Measurements from ENCODE around the gene AQP1. TPM values are rescaled to one million over a fixed set of nuclear protein-coding genes. Genes with fewer than 3 reads are reported as not detected.

Gene AQP1
- total RNA-seq, 2 experiments from 2014 or later: 0.23 TPM; not detected in 1

DNA sequence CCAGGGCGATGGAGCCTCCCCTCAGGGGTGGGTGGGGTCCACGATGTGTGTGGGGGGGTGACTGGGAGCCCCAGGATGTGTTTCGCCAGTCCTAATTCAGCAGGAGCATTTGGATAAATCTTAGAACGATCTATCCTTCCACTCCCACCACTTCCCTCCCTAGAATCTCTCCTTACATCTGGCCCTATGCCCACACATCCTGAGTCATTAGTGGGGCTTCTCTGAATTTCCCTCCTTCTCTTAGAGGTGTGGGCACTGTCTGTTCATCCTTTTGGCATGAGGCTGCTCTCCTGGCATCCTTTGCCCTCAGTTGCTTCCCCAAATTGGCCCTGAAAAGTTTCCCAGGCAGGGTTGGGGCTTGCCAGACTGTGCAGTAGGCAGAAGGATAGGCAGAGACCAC is 53.7 kb downstream of the AQP1 start:
- ATAC-seq (no peak), DNase-seq (no peak)
- ChIA-PET POLR2A (no interaction called here), CTCF (interaction anchor here (1.1 to 3.3 kb wide), 2 partner anchors 18 to 64 kb away, joined by 4 to 13 read pairs; no protein-coding TSS in a partner anchor)
- Mint-ChIP-seq H3K4me3 (no peak overlapping the region), H3K4me1 (ENCODE audit: low read depth) (peaks cover 2% of the 10 kb centered on the region), H3K27me3 (ENCODE audit: low read depth) (peaks cover 7% of the 10 kb centered on the region), H3K27ac (no peak overlapping the region), H3K36me3 (ENCODE audit: low read depth) (no peaks in the 10 kb centered on the region), H3K9me3 (ENCODE audit: insufficient read depth) (no peaks in the 10 kb centered on the region)

- CTCF ChIA-PET: interaction anchor here (1.1 to 3.3 kb wide), 2 partner anchors 18 to 63 kb away, joined by 4 to 13 read pairs; no protein-coding TSS in a partner anchor
- Mint-ChIP-seq H3K4me3 (no peak overlapping the region), H3K4me1 (ENCODE audit: low read depth) (peaks cover 2% of the 10 kb centered on the region), H3K9me3 (ENCODE audit: insufficient read depth) (no peaks in the 10 kb centered on the region), H3K27me3 (ENCODE audit: low read depth) (peaks cover 7% of the 10 kb centered on the region), H3K27ac (no peak overlapping the region), H3K36me3 (ENCODE audit: low read depth) (no peaks in the 10 kb centered on the region)
- POLR2A ChIA-PET: no interaction called here
- ATAC-seq: no peak
- no peak for DNase-seq
Measured at GRCh38 chr7:30965883-30966282, 54.2 kb downstream of the AQP1 start.

DNA sequence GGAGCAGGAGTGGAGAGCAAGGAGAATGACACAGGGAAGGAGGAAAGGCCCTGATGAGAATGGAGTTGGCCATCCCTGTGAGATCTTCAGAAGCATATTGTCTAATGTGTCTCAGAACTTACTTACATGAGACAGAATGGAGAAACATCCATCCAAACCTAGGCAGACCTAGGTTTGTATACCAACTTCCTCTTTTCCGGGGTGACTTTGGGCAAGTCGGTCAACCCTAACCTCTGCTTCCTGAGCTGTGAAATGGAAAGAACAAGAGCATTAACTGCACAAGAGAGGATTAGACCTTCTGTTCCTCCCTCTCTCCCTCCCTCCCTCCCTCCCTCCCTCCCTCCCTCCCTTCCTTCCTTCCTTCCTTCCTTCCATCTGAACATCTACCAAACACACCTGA is 56.6 kb downstream of the AQP1 start:
- ChIA-PET CTCF (interaction anchor here (1.6 to 3.3 kb wide), 3 partner anchors 15 to 29 kb away, joined by 5 to 13 read pairs (median 7); no protein-coding TSS in a partner anchor), POLR2A (no interaction called here)
- DNase-seq: no peak
- Mint-ChIP-seq H3K36me3 (ENCODE audit: low read depth) (no peaks in the 10 kb centered on the region), H3K27me3 (ENCODE audit: low read depth) (peaks cover 18% of the 10 kb centered on the region), H3K4me1 (ENCODE audit: low read depth) (peaks cover 2% of the 10 kb centered on the region), H3K4me3 (no peak overlapping the region), H3K9me3 (ENCODE audit: insufficient read depth) (no peaks in the 10 kb centered on the region), H3K27ac (no peak overlapping the region)
- ATAC-seq: no peak

GRCh38 chr7:30968747-30969603 is 57.3 kb downstream of the AQP1 start:
- Mint-ChIP-seq H3K27me3 (ENCODE audit: low read depth) (peaks cover 18% of the 10 kb centered on the region), H3K36me3 (ENCODE audit: low read depth) (no peaks in the 10 kb centered on the region), H3K4me3 (no peak overlapping the region), H3K27ac (no peak overlapping the region), H3K4me1 (ENCODE audit: low read depth) (peaks cover 2% of the 10 kb centered on the region), H3K9me3 (ENCODE audit: insufficient read depth) (no peaks in the 10 kb centered on the region)
- DNase-seq: no peak
- ATAC-seq: no peak
- ChIA-PET CTCF (interaction anchor here (1.6 to 3.3 kb wide), 2 partner anchors 14 to 30 kb away, joined by 5 to 13 read pairs; no protein-coding TSS in a partner anchor), POLR2A (no interaction called here)

DNA sequence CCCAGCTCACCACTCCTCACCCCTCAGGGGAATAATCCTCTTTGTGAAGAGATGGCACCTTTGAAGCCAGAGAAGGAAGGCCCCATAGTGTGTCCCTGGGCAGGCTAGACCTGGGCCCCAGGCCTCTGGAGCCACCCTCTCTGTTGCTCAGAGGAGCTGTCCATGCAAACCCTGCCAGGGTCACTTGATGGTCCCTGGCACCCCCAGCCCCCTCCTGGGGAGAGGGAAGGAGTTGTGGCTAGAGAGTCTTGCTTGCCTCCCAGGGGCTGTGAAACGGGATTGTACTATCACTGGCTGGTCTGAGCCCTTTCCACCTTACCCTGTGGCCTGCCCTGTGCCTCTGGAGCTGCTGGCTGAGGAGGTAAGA is 57.9 kb downstream of the AQP1 start:
- H3K9me3 Mint-ChIP-seq (ENCODE audit: insufficient read depth): no peaks in the 10 kb centered on the region
- CTCF ChIA-PET: interaction anchor here (1.6 to 1.7 kb wide), 2 partner anchors 14 to 31 kb away, joined by 5 read pairs; no protein-coding TSS in a partner anchor
- no peak for ATAC-seq
- no peak for DNase-seq
- H3K4me3 Mint-ChIP-seq: no peak overlapping the region
- H3K27me3 Mint-ChIP-seq (ENCODE audit: low read depth): peaks cover 18% of the 10 kb centered on the region
- H3K36me3 Mint-ChIP-seq (ENCODE audit: low read depth): no peaks in the 10 kb centered on the region
- H3K4me1 Mint-ChIP-seq (ENCODE audit: low read depth): peaks cover 4% of the 10 kb centered on the region
- POLR2A ChIA-PET: no interaction called here
- H3K27ac Mint-ChIP-seq: no peak overlapping the region

GRCh38 chr7:30970074-30970473 is 58.4 kb downstream of the AQP1 start:
- Mint-ChIP-seq H3K36me3 (ENCODE audit: low read depth) (no peaks in the 10 kb centered on the region), H3K27ac (no peak overlapping the region), H3K27me3 (ENCODE audit: low read depth) (peaks cover 18% of the 10 kb centered on the region), H3K4me1 (ENCODE audit: low read depth) (peaks cover 7% of the 10 kb centered on the region), H3K4me3 (no peak overlapping the region), H3K9me3 (ENCODE audit: insufficient read depth) (no peaks in the 10 kb centered on the region)
- no peak for ATAC-seq
- POLR2A ChIA-PET: no interaction called here
- CTCF ChIA-PET: interaction anchor here (1.4 to 1.7 kb wide), 3 partner anchors 14 to 165 kb away, joined by 3 to 5 read pairs (median 5); no protein-coding TSS in a partner anchor
- DNase-seq: no peak

GRCh38 chr7:30970594-30971094 is 59.0 kb downstream of the AQP1 start:
- CTCF ChIA-PET: interaction anchor here (1.1 to 6.5 kb wide), 4 partner anchors 13 to 173 kb away, joined by 3 to 54 read pairs (median 4); no protein-coding TSS in a partner anchor
- POLR2A ChIA-PET: no interaction called here
- H3K27me3 Mint-ChIP-seq (ENCODE audit: low read depth): peaks cover 18% of the 10 kb centered on the region
- ATAC-seq (no peak), DNase-seq (no peak)
- peaks cover 7% of the 10 kb centered on the region for H3K4me1 Mint-ChIP-seq (ENCODE audit: low read depth)
- H3K9me3 Mint-ChIP-seq (ENCODE audit: insufficient read depth): no peaks in the 10 kb centered on the region
- no peaks in the 10 kb centered on the region for H3K36me3 Mint-ChIP-seq (ENCODE audit: low read depth)
- H3K4me3 Mint-ChIP-seq: no peak overlapping the region
- no peak overlapping the region for H3K27ac Mint-ChIP-seq

DNA sequence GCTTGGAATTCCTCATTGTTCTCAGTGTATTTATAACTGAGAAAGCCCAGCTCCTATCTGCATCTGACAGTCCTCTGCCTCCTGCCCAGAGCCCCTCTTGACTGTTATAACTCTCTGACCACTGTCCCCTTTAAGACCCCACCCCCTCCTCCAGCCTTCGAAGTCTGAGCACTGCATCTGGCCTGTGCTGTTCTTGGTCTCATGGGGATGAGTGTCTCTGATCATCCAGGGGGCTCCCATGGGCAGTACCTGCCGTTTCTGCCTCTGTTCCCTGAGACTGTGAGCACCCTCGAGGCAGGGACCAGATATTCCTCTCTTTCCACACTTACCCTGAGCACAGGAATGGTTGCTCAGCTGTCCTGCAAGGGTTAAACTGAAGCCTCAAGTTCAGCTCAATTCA is 59.8 kb downstream of the AQP1 start:
- H3K4me1 Mint-ChIP-seq (ENCODE audit: low read depth): peaks cover 7% of the 10 kb centered on the region
- H3K4me3 Mint-ChIP-seq: no peak overlapping the region
- POLR2A ChIA-PET: no interaction called here
- ATAC-seq: no peak
- DNase-seq: peak; percentile 12
- no peaks in the 10 kb centered on the region for H3K9me3 Mint-ChIP-seq (ENCODE audit: insufficient read depth)
- peaks cover 18% of the 10 kb centered on the region for H3K27me3 Mint-ChIP-seq (ENCODE audit: low read depth)
- H3K36me3 Mint-ChIP-seq (ENCODE audit: low read depth): no peaks in the 10 kb centered on the region
- CTCF ChIA-PET: interaction anchor here (1.1 to 6.5 kb wide), 4 partner anchors 12 to 174 kb away, joined by 3 to 54 read pairs (median 4); no protein-coding TSS in a partner anchor
- H3K27ac Mint-ChIP-seq: no peak overlapping the region

DNA sequence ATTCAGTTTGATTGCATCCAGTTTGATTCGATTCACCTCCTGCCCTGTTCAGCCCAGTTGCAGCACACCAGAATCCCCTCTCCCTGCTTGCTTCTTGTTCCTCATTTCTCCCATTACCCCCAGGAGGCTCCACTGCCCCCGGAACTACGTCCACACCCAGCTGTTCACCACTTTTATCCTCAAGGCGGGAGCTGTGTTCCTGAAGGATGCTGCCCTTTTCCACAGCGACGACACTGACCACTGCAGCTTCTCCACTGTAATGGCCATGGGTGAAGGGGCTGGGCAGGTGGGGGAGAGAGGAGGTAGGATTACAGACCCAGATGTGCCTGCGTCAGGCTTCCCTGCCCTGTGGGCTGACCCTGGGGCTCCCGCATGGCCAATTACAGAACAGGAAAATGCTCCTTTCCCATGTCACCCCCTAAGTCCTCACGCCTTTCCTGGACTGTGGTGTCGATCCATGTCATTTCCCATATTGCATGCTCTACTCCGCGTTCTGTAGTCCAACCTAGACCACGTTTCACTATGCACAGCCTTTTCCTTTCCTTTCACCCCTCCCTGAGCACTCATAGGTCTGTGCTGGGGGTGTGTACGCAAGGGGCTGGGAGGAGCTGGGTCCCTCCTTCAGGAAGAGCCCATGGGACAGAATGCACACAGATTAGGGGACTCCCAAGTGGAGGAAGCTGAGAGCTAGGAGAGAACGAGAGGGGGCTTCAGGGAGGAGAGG is 60.3 kb downstream of the AQP1 start:
- no peak overlapping the region for H3K4me3 Mint-ChIP-seq
- peak; percentile 8 for DNase-seq
- CTCF ChIA-PET: interaction anchor here (0.9 to 6.5 kb wide), 3 partner anchors 12 to 174 kb away, joined by 3 to 54 read pairs (median 6); no protein-coding TSS in a partner anchor
- ATAC-seq: no peak
- peaks cover 7% of the 10 kb centered on the region for H3K4me1 Mint-ChIP-seq (ENCODE audit: low read depth)
- POLR2A ChIA-PET: no interaction called here
- H3K27me3 Mint-ChIP-seq (ENCODE audit: low read depth): peaks cover 21% of the 10 kb centered on the region
- H3K9me3 Mint-ChIP-seq (ENCODE audit: insufficient read depth): no peaks in the 10 kb centered on the region
- no peaks in the 10 kb centered on the region for H3K36me3 Mint-ChIP-seq (ENCODE audit: low read depth)
- no peak overlapping the region for H3K27ac Mint-ChIP-seq

DNA sequence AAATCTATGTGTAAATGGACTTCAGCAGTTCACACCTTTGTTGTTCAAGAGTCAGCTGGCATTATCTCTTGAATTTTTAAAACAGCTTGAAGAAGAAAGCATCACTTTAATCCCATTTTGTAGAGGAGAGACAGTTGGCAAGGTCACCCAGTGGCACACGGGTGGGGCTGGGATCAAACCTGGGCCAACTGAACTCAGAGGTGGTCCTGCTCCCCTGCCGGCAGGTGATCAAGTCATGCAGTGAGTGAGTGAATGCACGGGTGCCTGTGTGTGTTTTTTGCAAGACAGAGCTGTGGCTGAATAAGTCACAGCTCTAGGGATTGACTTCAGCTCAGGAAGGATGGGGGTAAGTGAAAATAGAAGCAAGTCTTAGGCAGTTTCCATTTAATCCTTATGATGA is 61.6 kb downstream of the AQP1 start:
- Mint-ChIP-seq H3K9me3 (ENCODE audit: insufficient read depth) (no peaks in the 10 kb centered on the region), H3K36me3 (ENCODE audit: low read depth) (no peaks in the 10 kb centered on the region), H3K4me1 (ENCODE audit: low read depth) (peaks cover 7% of the 10 kb centered on the region), H3K27me3 (ENCODE audit: low read depth) (peaks cover 22% of the 10 kb centered on the region), H3K4me3 (no peak overlapping the region), H3K27ac (no peak overlapping the region)
- no peak for ATAC-seq
- ChIA-PET CTCF (interaction anchor here (0.7 to 6.5 kb wide), 9 partner anchors 9 to 174 kb away, joined by 3 to 54 read pairs (median 6); no protein-coding TSS in a partner anchor), POLR2A (no interaction called here)
- peak; percentile 7 for DNase-seq

- CTCF ChIA-PET: interaction anchor here (0.7 to 6.5 kb wide), 11 partner anchors 9 to 177 kb away, joined by 3 to 54 read pairs (median 5); no protein-coding TSS in a partner anchor
- H3K9me3 Mint-ChIP-seq (ENCODE audit: insufficient read depth): no peaks in the 10 kb centered on the region
Measured at GRCh38 chr7:30973791-30974604, 62.3 kb downstream of the AQP1 start.

More at GRCh38 chr7:30973791-30974604, 62.3 kb downstream of the AQP1 start:
- POLR2A ChIA-PET: no interaction called here
- Mint-ChIP-seq H3K4me3 (no peak overlapping the region), H3K27me3 (ENCODE audit: low read depth) (peaks cover 22% of the 10 kb centered on the region), H3K36me3 (ENCODE audit: low read depth) (no peaks in the 10 kb centered on the region), H3K27ac (no peak overlapping the region), H3K4me1 (ENCODE audit: low read depth) (peaks cover 5% of the 10 kb centered on the region)
- DNase-seq (no peak), ATAC-seq (no peak)
